HL-60 (cell line): ENCODE results near the gene KRTAP4-12.

Experiments
- DNase-seq, 2 experiments: peaks; one replicate each; pipeline ENCODE4 v3.0.0-alpha.2; 2010 to 2020; ENCODE audit warnings: low read depth in 1 of 2, low spot score in 1 of 2
- H3K27ac ChIP-seq: fragments of 250-450 bp; sonication (Bioruptor Pico); replicated peaks from 2 replicates; pipeline ENCODE4 v1.5.1; 2020; ENCODE audit warnings: mild to moderate bottlenecking, moderate library complexity
- H3K27me3 ChIP-seq: fragments of 250-450 bp; sonication (Bioruptor Pico); 2 replicates; pipeline ENCODE4 v1.5.1; 2021; ENCODE audit warnings: mild to moderate bottlenecking, moderate library complexity; ENCODE audit not compliant: insufficient read depth, poor library complexity, severe bottlenecking
- H3K4me3 ChIP-seq: replicated peaks from 2 replicates; pipeline ENCODE4 v1.5.1; 2011; ENCODE audit warnings: mild to moderate bottlenecking, control low read depth, low read length; ENCODE audit not compliant: insufficient read depth
- GABPA ChIP-seq: IDR thresholded peaks from 2 replicates; pipeline ENCODE4 v1.6.1; 2012; ENCODE audit warnings: low read depth
- POLR2AphosphoS5 ChIP-seq: IDR thresholded peaks from 2 replicates; pipeline ENCODE4 v1.6.1; 2012; ENCODE audit warnings: low read depth
- REST ChIP-seq: IDR thresholded peaks from 2 replicates; pipeline ENCODE4 v1.6.1; 2012; ENCODE audit warnings: low read depth; ENCODE audit not compliant: insufficient replicate concordance
- SPI1 ChIP-seq: IDR thresholded peaks from 2 replicates; pipeline ENCODE4 v1.6.1; 2012; ENCODE audit warnings: low read depth, mild to moderate bottlenecking, borderline replicate concordance
- TF ChIP-seq, protein P1 (sequence below): IDR thresholded peaks from one replicate; pipeline ENCODE4 v1.5.1; 2011; ENCODE audit warnings: low read length, control low read depth, inconsistent platforms; ENCODE audit not compliant: insufficient read depth

The KRTAP4-12 gene

GRCh38 chr17:41076788-41077187 lies 47.2 kb downstream of the KRTAP4-12 start:
- Histone ChIP-seq H3K27me3 (no peaks in the 10 kb centered on the region), H3K4me3 (no peak overlapping the region), H3K27ac (no peak overlapping the region)
- no peak for TF ChIP-seq GABPA
- no peak for TF ChIP-seq SPI1
- TF ChIP-seq, protein P1, sequence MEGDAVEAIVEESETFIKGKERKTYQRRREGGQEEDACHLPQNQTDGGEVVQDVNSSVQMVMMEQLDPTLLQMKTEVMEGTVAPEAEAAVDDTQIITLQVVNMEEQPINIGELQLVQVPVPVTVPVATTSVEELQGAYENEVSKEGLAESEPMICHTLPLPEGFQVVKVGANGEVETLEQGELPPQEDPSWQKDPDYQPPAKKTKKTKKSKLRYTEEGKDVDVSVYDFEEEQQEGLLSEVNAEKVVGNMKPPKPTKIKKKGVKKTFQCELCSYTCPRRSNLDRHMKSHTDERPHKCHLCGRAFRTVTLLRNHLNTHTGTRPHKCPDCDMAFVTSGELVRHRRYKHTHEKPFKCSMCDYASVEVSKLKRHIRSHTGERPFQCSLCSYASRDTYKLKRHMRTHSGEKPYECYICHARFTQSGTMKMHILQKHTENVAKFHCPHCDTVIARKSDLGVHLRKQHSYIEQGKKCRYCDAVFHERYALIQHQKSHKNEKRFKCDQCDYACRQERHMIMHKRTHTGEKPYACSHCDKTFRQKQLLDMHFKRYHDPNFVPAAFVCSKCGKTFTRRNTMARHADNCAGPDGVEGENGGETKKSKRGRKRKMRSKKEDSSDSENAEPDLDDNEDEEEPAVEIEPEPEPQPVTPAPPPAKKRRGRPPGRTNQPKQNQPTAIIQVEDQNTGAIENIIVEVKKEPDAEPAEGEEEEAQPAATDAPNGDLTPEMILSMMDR, result no peak
- TF ChIP-seq REST, result no peak
- no peak for TF ChIP-seq POLR2AphosphoS5
- no peak for DNase-seq

DNA sequence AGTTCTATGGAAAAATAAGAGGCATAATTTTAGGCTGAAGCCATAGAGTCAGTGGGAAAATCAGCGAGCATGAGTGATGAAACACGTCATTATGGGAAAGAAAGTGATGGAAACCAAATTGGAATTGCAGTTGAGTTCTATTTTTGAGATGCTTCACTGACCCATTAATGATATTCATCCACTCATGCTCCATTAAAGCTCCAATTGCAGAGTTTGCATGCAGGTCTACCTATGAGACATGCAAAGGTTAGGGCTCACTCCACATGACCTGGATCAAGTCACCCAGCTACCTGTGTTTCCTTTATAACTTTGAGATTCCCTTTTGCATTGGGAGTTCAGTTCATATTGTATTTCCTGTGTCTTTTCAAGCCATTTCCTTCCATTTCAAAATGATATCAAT lies 50.3 kb downstream of the KRTAP4-12 start:
- Histone ChIP-seq H3K4me3 (no peak overlapping the region), H3K27ac (no peak overlapping the region), H3K27me3 (no peaks in the 10 kb centered on the region)
- DNase-seq, result no peak
- TF ChIP-seq POLR2AphosphoS5 (no peak), SPI1 (no peak)
- TF ChIP-seq, protein P1, result no peak
